ENCODE data around the gene COL8A1.
"Not testable (repeated sequence)": the region's sequence is repeated elsewhere in the genome, so short reads cannot be mapped to it uniquely, and the experiment has no call there.

The COL8A1 gene

GRCh38 chr3:99712291-99712954 is 74.0 kb downstream of the COL8A1 start:
- DNase-seq: peak; percentile 43

- no peak for DNase-seq
Measured at GRCh38 chr3:99713440-99713839, 75.0 kb downstream of the COL8A1 start.

- peak; percentile 97 for DNase-seq
Measured at GRCh38 chr3:99714146-99714545, 75.8 kb downstream of the COL8A1 start.

- no peak for DNase-seq
Measured at GRCh38 chr3:99714575-99714974, 76.2 kb downstream of the COL8A1 start.

GRCh38 chr3:99716463-99716995 is 78.1 kb downstream of the COL8A1 start:
- DNase-seq: no peak

- DNase-seq: peak; percentile 34
Measured at GRCh38 chr3:99720985-99721632, 82.7 kb downstream of the COL8A1 start.

GRCh38 chr3:99721633-99722007 is 83.2 kb downstream of the COL8A1 start:
- no peak for DNase-seq

- DNase-seq: no peak
Measured at GRCh38 chr3:99724276-99724675, 85.9 kb downstream of the COL8A1 start.

GRCh38 chr3:99730870-99731269 is 92.5 kb downstream of the COL8A1 start:
- DNase-seq: no peak

- no peak for DNase-seq
Measured at GRCh38 chr3:99731499-99731898, 93.1 kb downstream of the COL8A1 start.

- not testable (repeated sequence) for DNase-seq
Measured at GRCh38 chr3:99740371-99740770, 102.0 kb downstream of the COL8A1 start.

- DNase-seq: no peak
Measured at GRCh38 chr3:99741588-99741987, 103.2 kb downstream of the COL8A1 start.

- DNase-seq: peak; percentile 66
Measured at GRCh38 chr3:99747915-99748314, 109.5 kb downstream of the COL8A1 start.

GRCh38 chr3:99751649-99752048 is 113.3 kb downstream of the COL8A1 start:
- DNase-seq: peak; percentile 88

GRCh38 chr3:99753268-99753975 is 115.0 kb downstream of the COL8A1 start:
- peak; percentile 88 for DNase-seq

- DNase-seq: no peak
Measured at GRCh38 chr3:99755831-99756230, 117.4 kb downstream of the COL8A1 start.

GRCh38 chr3:99757966-99758365 is 119.6 kb downstream of the COL8A1 start:
- DNase-seq: no peak

- no peak for DNase-seq
Measured at GRCh38 chr3:99758502-99759177, 120.2 kb downstream of the COL8A1 start.

- no peak for DNase-seq
Measured at GRCh38 chr3:99760031-99760430, 121.6 kb downstream of the COL8A1 start.

GRCh38 chr3:99760629-99761028 is 122.2 kb downstream of the COL8A1 start:
- DNase-seq: peak; percentile 93

- peak; percentile 68 for DNase-seq
Measured at GRCh38 chr3:99761415-99762165, 123.2 kb downstream of the COL8A1 start.

GRCh38 chr3:99762901-99763300 is 124.5 kb downstream of the COL8A1 start:
- DNase-seq: no peak
